GM12875 (cell line): ENCODE data around the gene HELZ.

Experiments used
- H3K4me3 ChIP-seq: one replicate; pipeline ENCODE4 v1.5.1; 2011; ENCODE audit warnings: low read depth, low read length, control low read depth
- CTCF ChIP-seq: IDR thresholded peaks from 2 replicates; pipeline ENCODE4 v1.5.1; 2011; ENCODE audit warnings: low read depth, mild to moderate bottlenecking, control low read depth, inconsistent platforms, low read length, moderate library complexity, borderline replicate concordance; ENCODE audit not compliant: insufficient read depth

HELZ gene

GRCh38 chr17:67032985-67033384, 212.0 kb downstream of the HELZ start:
- no peak for TF ChIP-seq CTCF
- no peak overlapping the region for H3K4me3 ChIP-seq

GRCh38 chr17:67032382-67032781, 212.6 kb downstream of the HELZ start:
- H3K4me3 ChIP-seq = no peak overlapping the region
- no peak for TF ChIP-seq CTCF

GRCh38 chr17:67030641-67031040, 214.4 kb downstream of the HELZ start:
- H3K4me3 ChIP-seq = no peak overlapping the region

GRCh38 chr17:67027031-67027628, 217.9 kb downstream of the HELZ start:
- H3K4me3 ChIP-seq = no peak overlapping the region
- no peak for TF ChIP-seq CTCF

More at GRCh38 chr17:67030641-67031040, 214.4 kb downstream of the HELZ start:
- TF ChIP-seq CTCF = no peak

GRCh38 chr17:67026341-67026740, 218.7 kb downstream of the HELZ start:
- no peak for TF ChIP-seq CTCF
- H3K4me3 ChIP-seq = no peak overlapping the region

- TF ChIP-seq CTCF = no peak
- no peak overlapping the region for H3K4me3 ChIP-seq
Measured at GRCh38 chr17:67025216-67025792, 219.7 kb downstream of the HELZ start.

- no peak overlapping the region for H3K4me3 ChIP-seq
- TF ChIP-seq CTCF = no peak
Measured at GRCh38 chr17:67024736-67025135, 220.3 kb downstream of the HELZ start.
